T-helper 17 cell (primary cell): Measurements from ENCODE around the gene MAP1A. TPM values are rescaled to one million over a fixed set of nuclear protein-coding genes. Genes with fewer than 3 reads are reported as not detected.

ENCODE experiments used
- ATAC-seq: fragments of 150-1000 bp; cut with Tn5 transposase; 2 replicates; pipeline ENCODE4 v1.10.0; 2021; ENCODE audit warnings: mild to moderate bottlenecking, moderate library complexity
- DNase-seq, 3 donors: peaks; one replicate each; pipeline versions ENCODE4 v3.0.0 to v3.0.0-alpha.2; 2020 to 2021
- H3K9me3 ChIP-seq: one replicate; pipeline ENCODE4 v1.7.0; 2013; ENCODE audit warnings: low read length, mild to moderate bottlenecking; ENCODE audit not compliant: control insufficient read depth, poor library complexity, severe bottlenecking
- H3K27ac Mint-ChIP-seq: one replicate; pipeline ENCODE4 v1.8.0; 2022; ENCODE audit warnings: mild to moderate bottlenecking, moderate library complexity, mixed read lengths
- H3K27me3 Mint-ChIP-seq: one replicate; pipeline ENCODE4 v1.8.0; 2022; ENCODE audit warnings: mixed read lengths
- H3K36me3 Mint-ChIP-seq: one replicate; pipeline ENCODE4 v1.8.0; 2022; ENCODE audit warnings: low read depth, mixed read lengths
- H3K4me1 Mint-ChIP-seq: one replicate; pipeline ENCODE4 v1.8.0; 2022; ENCODE audit warnings: mild to moderate bottlenecking, mixed read lengths
- H3K4me3 Mint-ChIP-seq: one replicate; pipeline ENCODE4 v1.8.0; 2022; ENCODE audit warnings: mild to moderate bottlenecking, moderate library complexity, mixed read lengths
- total RNA-seq, 4 donors: library from RNA in 2 of 4; stranded (reverse) in 2 of 4; gene quantifications; one replicate each; pipeline ENCODE4 v1.2.3 and lab custom pipeline; 2022 to 2026

MAP1A gene
- total RNA-seq, 2 donors from 2014 or later, result 5.3 to 16.0 TPM

GRCh38 chr15:43493703-43494472, 23.5 kb upstream of the MAP1A start:
- no peaks in the 10 kb centered on the region for H3K27me3 Mint-ChIP-seq
- ATAC-seq, result no peak

GRCh38 chr15:43498990-43499389, 18.4 kb upstream of the MAP1A start:
- no peak overlapping the region for H3K27ac Mint-ChIP-seq
- DNase-seq (no peak), ATAC-seq (no peak)
- H3K4me1 Mint-ChIP-seq, result peaks cover 10% of the 10 kb centered on the region
- no peak overlapping the region for H3K4me3 Mint-ChIP-seq
- no peaks in the 10 kb centered on the region for H3K36me3 Mint-ChIP-seq
- no peaks in the 10 kb centered on the region for H3K27me3 Mint-ChIP-seq
- no peaks in the 10 kb centered on the region for H3K9me3 ChIP-seq

More at GRCh38 chr15:43493703-43494472, 23.5 kb upstream of the MAP1A start:
- H3K36me3 Mint-ChIP-seq, result peaks cover 7% of the 10 kb centered on the region
- H3K9me3 ChIP-seq, result no peaks in the 10 kb centered on the region
- no peak for DNase-seq
- peak overlapping the region; percentile 99 for H3K4me3 Mint-ChIP-seq
- H3K27ac Mint-ChIP-seq, result peak overlapping the region; percentile 99
- peaks cover 36% of the 10 kb centered on the region for H3K4me1 Mint-ChIP-seq

GRCh38 chr15:43499635-43500034, 17.8 kb upstream of the MAP1A start:
- H3K9me3 ChIP-seq, result no peaks in the 10 kb centered on the region
- no peak for ATAC-seq
- Mint-ChIP-seq H3K4me1 (peaks cover 10% of the 10 kb centered on the region), H3K27me3 (no peaks in the 10 kb centered on the region), H3K4me3 (no peak overlapping the region), H3K27ac (no peak overlapping the region), H3K36me3 (no peaks in the 10 kb centered on the region)
- no peak for DNase-seq

- peaks cover 2% of the 10 kb centered on the region for H3K36me3 Mint-ChIP-seq
- no peak overlapping the region for H3K4me3 Mint-ChIP-seq
- ATAC-seq (no peak), DNase-seq (no peak)
- no peaks in the 10 kb centered on the region for H3K9me3 ChIP-seq
- no peak overlapping the region for H3K27ac Mint-ChIP-seq
- H3K27me3 Mint-ChIP-seq, result no peaks in the 10 kb centered on the region
- peaks cover 10% of the 10 kb centered on the region for H3K4me1 Mint-ChIP-seq
Observed at GRCh38 chr15:43505738-43506137, 11.7 kb upstream of the MAP1A start.

- Mint-ChIP-seq H3K4me1 (peaks cover 27% of the 10 kb centered on the region), H3K4me3 (no peak overlapping the region), H3K36me3 (peaks cover 2% of the 10 kb centered on the region), H3K27me3 (no peaks in the 10 kb centered on the region), H3K27ac (no peak overlapping the region)
- DNase-seq (no peak), ATAC-seq (no peak)
- H3K9me3 ChIP-seq, result no peaks in the 10 kb centered on the region
Observed at GRCh38 chr15:43508421-43508820, 9.0 kb upstream of the MAP1A start.

DNA sequence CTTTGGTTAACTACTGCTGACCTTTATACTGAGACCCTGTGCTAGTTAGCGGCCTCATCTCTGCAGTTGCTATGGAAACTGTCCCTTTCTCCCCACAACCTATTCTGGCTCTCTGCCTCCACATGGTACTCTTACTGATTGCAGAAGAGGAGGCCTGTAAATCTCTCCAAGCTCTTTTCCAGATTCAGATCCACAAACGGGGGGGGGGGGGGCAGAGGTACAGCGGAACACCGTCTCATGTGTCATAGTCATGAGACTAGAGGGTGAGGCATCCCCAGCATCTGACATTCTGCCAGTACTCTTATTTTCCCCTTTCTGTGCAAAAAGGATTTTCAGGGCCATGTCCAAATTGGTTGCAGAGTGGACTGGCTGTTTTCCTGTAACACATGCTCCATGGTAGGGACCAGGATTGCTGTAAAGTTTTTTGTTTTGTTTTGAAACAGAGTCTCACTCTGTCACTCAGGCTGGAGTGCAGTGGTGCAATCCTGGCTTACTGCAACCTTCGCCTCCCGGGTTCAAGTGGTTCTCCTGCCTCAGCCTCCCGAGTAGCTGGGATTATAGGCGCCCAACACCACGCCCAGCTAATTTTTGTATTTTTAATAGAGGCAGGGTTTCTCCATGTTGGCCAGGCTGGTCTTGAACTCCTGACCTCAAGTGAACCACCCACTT, 8.3 kb upstream of the MAP1A start:
- Mint-ChIP-seq H3K36me3 (peaks cover 2% of the 10 kb centered on the region), H3K27ac (peak overlapping the region; percentile 96)

GRCh38 chr15:43509660-43510199, 7.7 kb upstream of the MAP1A start:
- peaks cover 38% of the 10 kb centered on the region for H3K4me1 Mint-ChIP-seq

More for the DNA sequence above, 8.3 kb upstream of the MAP1A start:
- ATAC-seq (no peak), DNase-seq (no peak)
- peak overlapping the region; percentile 47 for H3K4me3 Mint-ChIP-seq
- H3K4me1 Mint-ChIP-seq, result peaks cover 33% of the 10 kb centered on the region
- no peaks in the 10 kb centered on the region for H3K27me3 Mint-ChIP-seq
- no peaks in the 10 kb centered on the region for H3K9me3 ChIP-seq

GRCh38 chr15:43510200-43511011, 7.0 kb upstream of the MAP1A start:
- H3K36me3 Mint-ChIP-seq, result peaks cover 2% of the 10 kb centered on the region
- ATAC-seq (peak; percentile 91), DNase-seq (peak; percentile 93 to 97 (median 96))
- peak overlapping the region; percentile 96 for H3K27ac Mint-ChIP-seq
- H3K4me3 Mint-ChIP-seq, result peak overlapping the region; percentile 95
- peaks cover 38% of the 10 kb centered on the region for H3K4me1 Mint-ChIP-seq
- H3K9me3 ChIP-seq, result no peaks in the 10 kb centered on the region
- H3K27me3 Mint-ChIP-seq, result no peaks in the 10 kb centered on the region

More at GRCh38 chr15:43509660-43510199, 7.7 kb upstream of the MAP1A start:
- Mint-ChIP-seq H3K27me3 (no peaks in the 10 kb centered on the region), H3K27ac (peak overlapping the region; percentile 96), H3K4me3 (peak overlapping the region; percentile 95), H3K36me3 (peaks cover 2% of the 10 kb centered on the region)
- no peak for DNase-seq
- no peaks in the 10 kb centered on the region for H3K9me3 ChIP-seq
- no peak for ATAC-seq

GRCh38 chr15:43511012-43511885, 6.2 kb upstream of the MAP1A start:
- H3K4me3 Mint-ChIP-seq, result peak overlapping the region; percentile 95
- peaks cover 44% of the 10 kb centered on the region for H3K4me1 Mint-ChIP-seq
- peak overlapping the region; percentile 96 for H3K27ac Mint-ChIP-seq

GRCh38 chr15:43513550-43513949, 3.9 kb upstream of the MAP1A start:
- peak overlapping the region; percentile 39 for H3K4me3 Mint-ChIP-seq
- no peak for ATAC-seq

More at GRCh38 chr15:43511012-43511885, 6.2 kb upstream of the MAP1A start:
- no peaks in the 10 kb centered on the region for H3K9me3 ChIP-seq
- no peak for DNase-seq
- ATAC-seq, result no peak
- Mint-ChIP-seq H3K36me3 (peaks cover 2% of the 10 kb centered on the region), H3K27me3 (no peaks in the 10 kb centered on the region)

DNA sequence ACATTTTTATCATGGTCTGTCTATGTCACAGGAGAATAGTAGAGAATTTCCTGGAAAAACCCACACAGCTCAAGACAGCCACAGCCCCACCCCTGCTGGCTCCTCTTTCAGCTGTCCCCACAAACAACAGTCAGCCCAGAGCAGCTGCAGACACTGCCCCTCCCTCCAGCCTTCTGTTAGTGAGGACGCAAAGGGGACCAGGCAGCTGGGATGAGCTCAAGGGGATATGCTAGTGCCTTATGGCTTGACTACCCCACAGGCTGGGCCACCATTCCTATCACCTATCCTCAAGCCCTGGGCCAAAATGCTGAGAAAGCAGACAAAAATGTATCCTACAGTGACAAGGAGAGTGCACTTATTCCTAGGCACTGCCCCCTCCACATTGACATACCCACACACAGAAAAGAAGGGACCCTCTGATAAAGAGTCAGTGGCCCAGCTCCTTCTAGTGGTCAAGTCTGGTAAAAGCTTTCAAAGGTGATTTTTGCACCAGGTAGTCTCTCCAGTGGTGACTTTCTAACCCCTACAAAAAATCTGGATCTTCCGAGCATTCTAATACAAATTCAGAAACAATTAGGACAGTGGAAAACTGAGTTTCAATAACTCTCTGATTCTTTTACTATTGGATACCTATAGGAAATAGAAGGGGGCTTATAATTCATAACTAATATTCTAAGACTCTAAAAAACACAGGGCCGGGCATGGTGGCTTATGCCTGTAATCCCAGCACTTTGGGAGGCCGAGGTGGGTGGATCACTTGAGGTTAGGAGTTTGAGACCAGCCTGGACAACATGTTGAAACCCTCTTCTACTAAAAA, 3.0 kb upstream of the MAP1A start:
- ATAC-seq (no peak), DNase-seq (no peak)
- H3K9me3 ChIP-seq, result no peaks in the 10 kb centered on the region
- peaks cover 18% of the 10 kb centered on the region for H3K27me3 Mint-ChIP-seq
- peak overlapping the region; percentile 63 for H3K4me3 Mint-ChIP-seq
- H3K4me1 Mint-ChIP-seq, result peaks cover 59% of the 10 kb centered on the region
- peaks cover 2% of the 10 kb centered on the region for H3K36me3 Mint-ChIP-seq
- H3K27ac Mint-ChIP-seq, result peak overlapping the region; percentile 96

More at GRCh38 chr15:43513550-43513949, 3.9 kb upstream of the MAP1A start:
- Mint-ChIP-seq H3K27me3 (peaks cover 13% of the 10 kb centered on the region), H3K4me1 (peaks cover 54% of the 10 kb centered on the region), H3K27ac (peak overlapping the region; percentile 96), H3K36me3 (peaks cover 2% of the 10 kb centered on the region)
- no peaks in the 10 kb centered on the region for H3K9me3 ChIP-seq
- DNase-seq, result no peak
